Lower lobe of right lung (tissue), 2 donors: ENCODE data around the gene OR9A4. TPM values are rescaled to one million over a fixed set of nuclear protein-coding genes. Genes with fewer than 3 reads are reported as not detected.
"Not testable (repeated sequence)": the region's sequence is repeated elsewhere in the genome, so short reads cannot be mapped to it uniquely, and the experiment has no call there.

Source experiments
- ATAC-seq, 2 donors: fragments of 200-7000 bp; cut with Tn5 transposase; one replicate each; pipeline ENCODE4 v1.9.1; 2020 to 2022; ENCODE audit warnings: mild to moderate bottlenecking in 2 of 2, moderate library complexity in 2 of 2
- DNase-seq: peaks from one replicate; pipeline ENCODE4 v3.0.0-alpha.2; 2020
- H3K27ac ChIP-seq: fragments of 200-600 bp; one replicate; pipeline ENCODE4 v1.8.0; 2022
- H3K27me3 ChIP-seq: fragments of 200-600 bp; one replicate; pipeline ENCODE4 v1.8.0; 2022; ENCODE audit warnings: low read depth
- H3K36me3 ChIP-seq: fragments of 200-600 bp; one replicate; pipeline ENCODE4 v1.8.0; 2022; ENCODE audit warnings: mild to moderate bottlenecking
- H3K4me1 ChIP-seq: fragments of 200-600 bp; one replicate; pipeline ENCODE4 v1.8.0; 2022
- H3K4me3 ChIP-seq: fragments of 200-600 bp; one replicate; pipeline ENCODE4 v1.8.0; 2022; ENCODE audit warnings: mild to moderate bottlenecking
- H3K9me3 ChIP-seq: fragments of 200-600 bp; one replicate; pipeline ENCODE4 v1.8.0; 2022
- intact Hi-C: fragments of 100-400 bp; cut with DNase I; formaldehyde crosslinking; loops from one replicate; pipeline ENCODE4 v1.11.0; 2022
- total RNA-seq: library from RNA; stranded (reverse); fragmentation: NEBNext Ultra II Directional; extraction: Animal tissue kit (Norgen Biotek cat#: 25700); gene quantifications from one replicate; pipeline ENCODE4 v1.2.1, GENCODE V29; 2021
- TF ChIP-seq, protein P1 (sequence below): fragments of 200-600 bp; IDR thresholded peaks from one replicate; pipeline ENCODE4 v1.8.0; 2022; ENCODE audit warnings: antibody characterized with exemption, mild to moderate bottlenecking
- donor health status: DM: no; HTN: yes; CAD: no; lungs with severe emphysema.

OR9A4 gene
- total RNA-seq, 1 donor from 2014 or later, result not detected

DNA sequence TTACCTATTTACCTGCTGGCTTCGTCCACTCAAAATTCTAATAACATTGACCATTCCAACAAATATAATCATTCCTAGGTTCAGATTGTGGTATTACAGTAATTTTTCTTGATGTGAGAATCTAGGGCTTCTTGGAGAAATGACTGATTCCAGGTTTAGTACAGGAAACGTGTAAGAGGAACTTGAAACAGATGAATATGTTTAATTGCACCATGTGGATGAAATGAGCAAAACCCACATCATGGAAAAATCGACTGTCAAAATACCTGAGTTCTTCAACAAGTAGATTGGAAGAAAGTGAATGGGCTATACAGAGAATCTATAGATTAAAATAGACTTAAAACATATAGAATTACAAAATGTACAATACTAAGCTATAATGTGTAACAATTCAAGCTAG, 24.9 kb upstream of the OR9A4 start:
- TF ChIP-seq, protein P1, sequence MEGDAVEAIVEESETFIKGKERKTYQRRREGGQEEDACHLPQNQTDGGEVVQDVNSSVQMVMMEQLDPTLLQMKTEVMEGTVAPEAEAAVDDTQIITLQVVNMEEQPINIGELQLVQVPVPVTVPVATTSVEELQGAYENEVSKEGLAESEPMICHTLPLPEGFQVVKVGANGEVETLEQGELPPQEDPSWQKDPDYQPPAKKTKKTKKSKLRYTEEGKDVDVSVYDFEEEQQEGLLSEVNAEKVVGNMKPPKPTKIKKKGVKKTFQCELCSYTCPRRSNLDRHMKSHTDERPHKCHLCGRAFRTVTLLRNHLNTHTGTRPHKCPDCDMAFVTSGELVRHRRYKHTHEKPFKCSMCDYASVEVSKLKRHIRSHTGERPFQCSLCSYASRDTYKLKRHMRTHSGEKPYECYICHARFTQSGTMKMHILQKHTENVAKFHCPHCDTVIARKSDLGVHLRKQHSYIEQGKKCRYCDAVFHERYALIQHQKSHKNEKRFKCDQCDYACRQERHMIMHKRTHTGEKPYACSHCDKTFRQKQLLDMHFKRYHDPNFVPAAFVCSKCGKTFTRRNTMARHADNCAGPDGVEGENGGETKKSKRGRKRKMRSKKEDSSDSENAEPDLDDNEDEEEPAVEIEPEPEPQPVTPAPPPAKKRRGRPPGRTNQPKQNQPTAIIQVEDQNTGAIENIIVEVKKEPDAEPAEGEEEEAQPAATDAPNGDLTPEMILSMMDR, result no peak
- H3K9me3 ChIP-seq, result no peaks in the 10 kb centered on the region
- H3K27me3 ChIP-seq, result no peaks in the 10 kb centered on the region
- H3K27ac ChIP-seq, result no peak overlapping the region
- no peak for ATAC-seq
- H3K4me3 ChIP-seq, result no peak overlapping the region
- intact Hi-C loops, result no loop called here
- no peaks in the 10 kb centered on the region for H3K4me1 ChIP-seq
- DNase-seq, result no peak
- no peaks in the 10 kb centered on the region for H3K36me3 ChIP-seq

DNA sequence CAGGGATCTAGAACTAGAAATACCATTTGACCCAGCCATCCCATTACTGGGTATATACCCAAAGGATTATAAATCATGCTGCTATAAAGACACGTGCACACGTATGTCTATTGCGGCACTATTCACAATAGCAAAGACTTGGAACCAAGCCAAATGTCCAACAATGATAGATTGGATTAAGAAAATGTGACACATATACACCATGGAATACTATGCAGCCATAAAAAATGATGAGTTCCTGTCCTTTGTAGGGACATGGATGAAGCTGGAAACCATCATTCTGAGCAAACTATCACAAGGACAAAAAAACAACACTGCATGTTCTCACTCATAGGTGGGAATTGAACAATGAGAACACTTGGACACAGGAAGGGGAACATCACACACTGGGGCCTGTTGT, 16.8 kb upstream of the OR9A4 start:
- H3K4me3 ChIP-seq, H3K27me3 ChIP-seq, H3K4me1 ChIP-seq, H3K27ac ChIP-seq, H3K9me3 ChIP-seq, H3K36me3 ChIP-seq, DNase-seq, intact Hi-C loops, ATAC-seq: not testable (repeated sequence)

DNA sequence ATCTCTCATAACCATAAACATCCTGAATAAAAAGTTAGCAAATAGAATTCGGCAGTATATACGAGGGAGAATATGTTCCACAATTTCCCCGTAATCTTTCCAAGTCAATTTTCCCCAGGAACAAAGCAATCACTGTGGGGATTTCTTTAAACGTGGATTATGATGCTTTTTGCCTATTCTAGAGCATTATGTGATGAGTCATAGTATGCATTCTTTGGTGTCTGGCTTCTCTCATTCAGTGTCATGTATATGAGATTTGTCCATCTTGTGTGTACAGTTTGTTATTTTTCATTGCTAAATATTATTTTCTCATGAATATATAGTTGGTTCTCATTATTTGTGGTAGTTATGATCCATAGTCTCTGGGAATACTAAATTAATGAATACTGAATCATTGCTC, 9.9 kb upstream of the OR9A4 start:
- intact Hi-C loops, result no loop called here
- Histone ChIP-seq H3K4me1 (no peaks in the 10 kb centered on the region), H3K27ac (no peak overlapping the region), H3K4me3 (no peak overlapping the region), H3K9me3 (no peaks in the 10 kb centered on the region), H3K27me3 (no peaks in the 10 kb centered on the region), H3K36me3 (no peaks in the 10 kb centered on the region)
- ATAC-seq, result no peak
- DNase-seq, result no peak
- TF ChIP-seq, protein P1, result no peak

DNA sequence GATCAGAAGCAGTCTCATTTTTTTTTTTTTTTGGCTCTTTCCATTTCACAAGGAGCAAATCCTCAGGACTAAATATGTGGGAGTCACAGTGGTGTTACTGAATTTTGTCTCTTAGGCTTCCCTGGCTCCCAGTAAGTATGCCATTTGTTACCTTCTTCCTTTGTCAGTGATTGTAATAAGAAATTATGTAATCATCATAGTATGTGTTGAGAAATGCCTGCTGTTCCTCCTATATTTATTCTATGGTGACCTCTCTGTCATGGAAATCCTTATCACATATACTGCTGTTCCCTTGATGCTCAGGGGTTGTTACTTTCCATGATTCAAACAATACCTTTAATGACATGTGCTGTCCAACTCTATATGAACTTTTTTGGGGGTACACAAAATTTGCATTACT, 4.8 kb upstream of the OR9A4 start:
- H3K4me3 ChIP-seq, result no peak overlapping the region
- no peaks in the 10 kb centered on the region for H3K36me3 ChIP-seq
- DNase-seq, result no peak
- no peak overlapping the region for H3K27ac ChIP-seq
- no peaks in the 10 kb centered on the region for H3K27me3 ChIP-seq
- no peak for ATAC-seq
- intact Hi-C loops, result no loop called here
- no peaks in the 10 kb centered on the region for H3K4me1 ChIP-seq
- no peaks in the 10 kb centered on the region for H3K9me3 ChIP-seq
- TF ChIP-seq, protein P1, result no peak

DNA sequence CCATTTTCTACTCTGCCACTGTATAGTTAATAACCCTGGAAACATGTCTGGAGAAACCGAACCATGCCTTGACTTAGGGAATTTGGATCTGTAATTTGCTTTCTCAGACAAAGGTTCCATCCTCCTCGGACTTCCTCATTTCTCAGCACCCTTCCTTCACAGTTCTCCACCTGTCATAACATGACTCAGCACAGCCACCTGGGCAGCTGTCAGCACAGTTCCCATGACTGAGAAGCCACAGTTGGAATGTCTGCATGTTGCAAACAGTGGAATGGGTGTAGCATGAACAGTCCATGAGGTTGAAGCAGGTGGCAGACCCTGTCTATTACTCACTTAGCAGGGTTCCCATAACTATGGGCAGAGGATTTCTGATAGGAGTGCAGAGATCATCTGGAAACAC, 634 bp upstream of the OR9A4 start:
- ATAC-seq (peak in 1 of 2 donors; percentile 25), DNase-seq (no peak)
- H3K27me3 ChIP-seq, result no peaks in the 10 kb centered on the region
- TF ChIP-seq, protein P1, result no peak
- intact Hi-C loops, result no loop called here
- no peak overlapping the region for H3K4me3 ChIP-seq
- H3K4me1 ChIP-seq, result no peaks in the 10 kb centered on the region
- no peaks in the 10 kb centered on the region for H3K9me3 ChIP-seq
- H3K27ac ChIP-seq, result no peak overlapping the region
- no peaks in the 10 kb centered on the region for H3K36me3 ChIP-seq

DNA sequence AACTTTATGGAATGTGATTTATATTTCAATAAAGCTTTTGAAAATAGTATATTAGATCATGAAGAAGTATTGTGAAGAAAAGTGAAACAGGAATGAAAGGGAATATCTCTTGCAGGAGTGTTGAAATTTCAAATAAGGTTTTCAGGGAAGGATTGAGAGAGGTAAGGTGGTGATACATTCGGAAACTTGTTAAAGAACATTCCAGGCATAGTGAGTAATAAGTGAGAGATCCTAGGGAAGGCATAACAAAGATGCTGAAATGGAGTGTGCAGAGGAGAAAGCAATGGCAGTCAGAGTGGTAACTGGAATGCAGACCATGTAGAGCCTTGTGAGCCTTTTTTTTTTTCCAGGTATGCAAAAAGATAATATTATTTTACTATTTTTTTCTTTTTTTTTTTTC, 4.1 kb downstream of the OR9A4 start:
- no peak for ATAC-seq
- no peak for DNase-seq

More for the DNA sequence above, 4.1 kb downstream of the OR9A4 start:
- intact Hi-C loops, result no loop called here
- H3K4me3 ChIP-seq, result no peak overlapping the region
- TF ChIP-seq, protein P1, result no peak
- H3K4me1 ChIP-seq, result no peaks in the 10 kb centered on the region
- H3K36me3 ChIP-seq, result no peaks in the 10 kb centered on the region
- no peak overlapping the region for H3K27ac ChIP-seq
- no peaks in the 10 kb centered on the region for H3K9me3 ChIP-seq
- no peaks in the 10 kb centered on the region for H3K27me3 ChIP-seq
